Spleen (tissue), 11 donors: ENCODE data around the gene C11orf91. TPM values are rescaled to one million over a fixed set of nuclear protein-coding genes. Genes with fewer than 3 reads are reported as not detected.

Experiments
- DNase-seq: peaks from one replicate; pipeline ENCODE4 v3.0.0-alpha.2; 2020
- H3K27ac ChIP-seq, 8 donors: fragments of 200-600 bp; sonication (generic) in 7 of 8; 1 replicate in 4 of 8; 2 replicates in 4 of 8; pipeline versions ENCODE4 v1.5.0 to v1.8.0; 2016 to 2021; ENCODE audit warnings: inconsistent platforms in 4 of 8, mild to moderate bottlenecking in 4 of 8, moderate library complexity in 1 of 8
- H3K27me3 ChIP-seq, 7 donors: fragments of 200-600 bp; sonication (generic) in 6 of 7; replicated peaks in 1 of 7; 1 replicate in 4 of 7; 2 replicates in 3 of 7; pipeline versions ENCODE4 v1.5.0 to v1.8.0; 2016 to 2021; ENCODE audit warnings: inconsistent platforms in 3 of 7, mild to moderate bottlenecking in 1 of 7
- H3K36me3 ChIP-seq, 6 donors: fragments of 200-600 bp; sonication (generic) in 5 of 6; 1 replicate in 4 of 6; 2 replicates in 2 of 6; pipeline versions ENCODE4 v1.5.0 to v1.8.0; 2016 to 2021; ENCODE audit warnings: inconsistent platforms in 2 of 6
- H3K4me1 ChIP-seq, 6 donors: fragments of 200-600 bp; sonication (generic) in 5 of 6; 1 replicate in 3 of 6; 2 replicates in 3 of 6; pipeline versions ENCODE4 v1.5.0 to v1.8.0; 2016 to 2021; ENCODE audit warnings: inconsistent platforms in 3 of 6
- H3K4me3 ChIP-seq, 8 donors: fragments of 200-600 bp; sonication (generic) in 7 of 8; 1 replicate in 4 of 8; 2 replicates in 4 of 8; pipeline versions ENCODE4 v1.5.0 to v1.8.0; 2016 to 2021; ENCODE audit warnings: inconsistent platforms in 4 of 8, mild to moderate bottlenecking in 4 of 8, moderate library complexity in 2 of 8
- H3K9me3 ChIP-seq, 8 donors: fragments of 200-600 bp; sonication (generic) in 7 of 8; 1 replicate in 4 of 8; 2 replicates in 4 of 8; pipeline versions ENCODE4 v1.5.0 to v1.8.0; 2016 to 2021; ENCODE audit warnings: inconsistent platforms in 4 of 8
- CTCF ChIP-seq, 11 experiments: fragments of 200-600 bp in 7 of 11; fragments of 450-650 bp in 4 of 11; sonication (generic) in 4 of 11; IDR thresholded peaks in 8 of 11; conservative IDR thresholded peaks in 3 of 11; 1 replicate in 7 of 11; 2 replicates in 4 of 11; pipeline versions ENCODE4 v1.4.0 to v1.8.0; 2016 to 2021; ENCODE audit warnings: antibody characterized with exemption in 11 of 11, inconsistent platforms in 4 of 11, mild to moderate bottlenecking in 1 of 11
- POLR2A ChIP-seq, 3 donors: fragments of 450-650 bp; IDR thresholded peaks; one replicate each; pipeline ENCODE4 v1.5.1; 2017; ENCODE audit warnings: antibody characterized with exemption in 3 of 3, mild to moderate bottlenecking in 1 of 3
- POLR2AphosphoS5 ChIP-seq, 3 donors: sonication (generic); formaldehyde crosslinking; IDR thresholded peaks; one replicate each; pipeline ENCODE4 v1.5.1; 2017; ENCODE audit warnings: antibody characterized with exemption in 3 of 3
- WGBS, 5 donors: extraction: QIAGEN DNeasy Blood & Tissue Kit in 3 of 5; methylation state at CpG; one replicate each; pipeline versions ENCODE4 v1.1.5 to v1.1.7; 2013 to 2018; 5-methylcytosine and 5-hydroxymethylcytosine counted together
- intact Hi-C: fragments of 100-400 bp; cut with DNase I; formaldehyde crosslinking; loops from one replicate; pipeline ENCODE4 v1.15.0; 2023; ENCODE audit warnings: low total_unique reads
- polyA plus RNA-seq, 3 donors: library from polyadenylated mRNA; stranded (reverse); fragments of 200-250 nt; gene quantifications; one replicate each; pipeline ENCODE4 v1.2.1, GENCODE V29; 2013
- total RNA-seq, 7 donors: library from RNA; depleted of rRNA in 3 of 7; stranded (reverse); fragments of >200 nt in 3 of 7; fragmentation: NEBNext Ultra II Directional in 4 of 7; extraction: Animal tissue kit (Norgen Biotek cat#: 25700) in 4 of 7; gene quantifications; one replicate each; pipeline versions ENCODE4 v1.1.0 to v1.2.1, GENCODE V29; 2016 to 2021
- donor health status: healthy with polysubstance abuse.
- donor health status: DM: no; HTN: no; CAD: no; lungs with moderate emphysema.
- donor health status: DM: no; HTN: no; CAD: no.
- donor health status: Bipolar disorder and iron deficiency.
- donor health status: healthy.
- donor health status: DM: no; HTN: no; CAD: no.
- donor health status: DM: yes; HTN: yes; CAD: no.

C11orf91 gene
- total and polyA plus RNA-seq, 10 donors: 0.85 TPM; not detected in 9

GRCh38 chr11:33724644-33725035, 24.0 kb upstream of the C11orf91 start:
- H3K36me3 ChIP-seq: peaks cover 0 to 33% (median 13%) of the 10 kb centered on the region in 6 donors
- H3K27ac ChIP-seq: peak overlapping the region; percentile 10 to 79 (median 58)
- intact Hi-C loops: no loop called here
- DNase-seq: no peak
- peaks cover 13 to 57% (median 34%) of the 10 kb centered on the region in 6 donors for H3K4me1 ChIP-seq
- H3K27me3 ChIP-seq: no peaks in the 10 kb centered on the region
- no peak for TF ChIP-seq CTCF (IDR thresholded peaks at IDR 0.05 in 8 of 11, conservative IDR thresholded peaks at IDR 0.05 in 3 of 11)
- TF ChIP-seq POLR2AphosphoS5 (IDR thresholded peaks at IDR 0.05): peak in 1 of 3 donors; percentile 44
- 34 to 56% (median 49%) methylated on average over 4 of the region's 4 CpGs for WGBS, 5 donors
- no peak overlapping the region for H3K4me3 ChIP-seq
- no peaks in the 10 kb centered on the region for H3K9me3 ChIP-seq

DNA sequence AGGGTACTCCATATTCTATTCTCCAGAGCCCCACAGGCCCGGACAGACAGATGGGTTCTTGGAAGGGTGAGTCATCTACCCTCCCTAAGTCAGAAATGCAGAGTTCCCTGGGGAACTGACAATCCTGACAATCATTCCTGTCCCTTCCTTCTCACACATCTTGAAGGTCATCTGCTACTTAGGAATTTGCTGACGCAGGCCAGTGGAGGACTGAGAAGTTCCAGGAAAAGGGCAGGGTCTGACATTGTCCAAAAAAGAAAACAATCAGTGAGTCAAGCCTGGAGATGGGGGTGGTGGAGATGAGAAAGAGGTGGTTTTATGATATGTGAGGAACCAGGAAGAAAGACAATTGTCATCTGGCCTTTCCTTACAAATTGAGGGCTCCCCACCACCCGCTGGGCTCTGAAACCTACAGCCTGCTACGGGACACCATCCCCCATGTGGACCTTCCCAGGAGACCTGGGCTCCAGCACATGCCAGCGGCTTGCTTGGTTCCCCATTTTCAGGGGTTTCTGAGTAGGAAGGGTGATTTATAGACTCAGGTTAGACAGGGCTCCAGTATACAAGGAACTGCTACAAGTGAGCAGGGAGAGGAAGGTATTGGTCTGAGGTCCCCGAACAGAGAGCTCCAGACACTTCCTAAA, 22.7 kb upstream of the C11orf91 start:
- WGBS, 5 donors: 38 to 57% (median 42%) methylated on average over 6 of the region's 6 CpGs
- intact Hi-C loops: no loop called here
- peak overlapping the region in 7 of 8 donors; percentile 10 to 79 (median 70) for H3K27ac ChIP-seq
- H3K9me3 ChIP-seq: no peaks in the 10 kb centered on the region
- H3K4me1 ChIP-seq: peaks cover 13 to 53% (median 34%) of the 10 kb centered on the region in 6 donors
- no peak for DNase-seq
- no peaks in the 10 kb centered on the region for H3K27me3 ChIP-seq
- H3K36me3 ChIP-seq: peaks cover 0 to 45% (median 21%) of the 10 kb centered on the region in 6 donors
- H3K4me3 ChIP-seq: no peak overlapping the region
- TF ChIP-seq CTCF (IDR thresholded peaks at IDR 0.05 in 8 of 11, conservative IDR thresholded peaks at IDR 0.05 in 3 of 11) (no peak), POLR2AphosphoS5 (IDR thresholded peaks at IDR 0.05) (peak in 1 of 3 donors; percentile 49)

DNA sequence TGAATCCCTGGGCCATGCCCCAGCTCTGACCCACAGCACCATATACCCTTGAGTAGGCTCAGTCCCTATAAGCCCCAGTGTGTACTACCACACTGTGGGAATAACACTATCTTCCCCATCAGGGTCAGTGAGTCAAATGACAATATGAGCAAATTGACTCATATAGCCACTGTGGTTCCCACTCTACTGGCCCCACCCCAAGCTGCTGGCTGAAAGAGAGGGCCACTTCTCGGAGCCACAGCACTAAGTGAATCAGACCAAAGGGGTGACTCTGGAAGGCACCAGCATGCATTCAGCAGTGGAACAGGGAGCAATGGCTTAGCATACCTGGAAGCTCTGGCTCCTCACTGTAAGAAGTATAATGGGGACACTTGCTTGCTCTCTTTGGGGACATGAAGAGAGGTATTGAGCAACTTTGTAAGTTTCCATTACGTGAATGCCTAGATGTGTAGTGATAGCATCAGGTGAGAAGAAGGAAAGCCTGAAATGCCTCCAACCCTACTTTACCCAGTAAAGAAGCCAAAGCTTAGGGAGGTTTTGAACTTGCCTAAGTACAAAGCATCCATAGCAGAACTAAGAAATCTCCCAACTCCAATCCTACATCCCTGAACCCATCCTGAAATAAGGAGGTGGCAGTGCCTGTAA, 22.1 kb upstream of the C11orf91 start:
- TF ChIP-seq POLR2AphosphoS5 (IDR thresholded peaks at IDR 0.05): no peak
- TF ChIP-seq CTCF (IDR thresholded peaks at IDR 0.05 in 8 of 11, conservative IDR thresholded peaks at IDR 0.05 in 3 of 11): no peak
- no peak for TF ChIP-seq POLR2A (IDR thresholded peaks at IDR 0.05)
- 66 to 88% (median 68%) methylated on average over 2 of the region's 2 CpGs for WGBS, 5 donors
- H3K27ac ChIP-seq: peak overlapping the region in 6 of 8 donors; percentile 10 to 79 (median 72)
- no peak overlapping the region for H3K4me3 ChIP-seq
- DNase-seq: no peak
- H3K4me1 ChIP-seq: peaks cover 13 to 51% (median 34%) of the 10 kb centered on the region in 6 donors
- no peaks in the 10 kb centered on the region for H3K27me3 ChIP-seq
- intact Hi-C loops: no loop called here
- no peaks in the 10 kb centered on the region for H3K9me3 ChIP-seq
- peaks cover 0 to 52% (median 21%) of the 10 kb centered on the region in 6 donors for H3K36me3 ChIP-seq

- Histone ChIP-seq H3K36me3 (peaks cover 0 to 59% (median 25%) of the 10 kb centered on the region in 6 donors), H3K4me1 (peaks cover 13 to 48% (median 34%) of the 10 kb centered on the region in 6 donors), H3K27me3 (no peaks in the 10 kb centered on the region), H3K4me3 (no peak overlapping the region), H3K27ac (peak overlapping the region in 5 of 8 donors; percentile 7 to 79 (median 73)), H3K9me3 (no peaks in the 10 kb centered on the region)
- intact Hi-C loops: no loop called here
- DNase-seq: no peak
- no peak for TF ChIP-seq CTCF (IDR thresholded peaks at IDR 0.05 in 8 of 11, conservative IDR thresholded peaks at IDR 0.05 in 3 of 11)
- TF ChIP-seq POLR2A (IDR thresholded peaks at IDR 0.05): no peak
- no peak for TF ChIP-seq POLR2AphosphoS5 (IDR thresholded peaks at IDR 0.05)
- 85 to 97% (median 88%) methylated on average over 4 to 5 of the region's 5 CpGs for WGBS, 5 donors
Observed at GRCh38 chr11:33721984-33722383, 21.4 kb upstream of the C11orf91 start.
